Body of pancreas (tissue), 4 donors: Measurements from ENCODE around the gene GOLPH3.

Experiments used
- CTCF ChIP-seq, 7 experiments: fragments of 450-650 bp in 4 of 7; fragments of 200-600 bp in 3 of 7; sonication (generic) in 3 of 7; IDR thresholded peaks; one replicate each; pipeline ENCODE4 v1.5.1; 2016 to 2019; ENCODE audit warnings: antibody characterized with exemption in 7 of 7
- POLR2A ChIP-seq, 3 donors: fragments of 450-650 bp; IDR thresholded peaks; one replicate each; pipeline ENCODE4 v1.6.1; 2016; ENCODE audit warnings: antibody characterized with exemption in 3 of 3, mild to moderate bottlenecking in 2 of 3

- TF ChIP-seq CTCF (IDR thresholded peaks at IDR 0.05) (no peak), POLR2A (IDR thresholded peaks at IDR 0.05) (no peak)
Observed at GRCh38 chr5:32172923-32173266, 1.2 kb downstream of the GOLPH3 start.
